Activated CD8-positive, alpha-beta T cell treated with anti-CD3 and anti-CD28 coated beads for 36 hours (primary cell): ENCODE measurements around the gene CTNNA3. TPM values are rescaled to one million over a fixed set of nuclear protein-coding genes. Genes with fewer than 3 reads are reported as not detected.

ENCODE experiments used
- microRNA-seq: library from miRNA; unstranded; fragments of <30 nt; microRNA quantifications from one replicate; pipeline ENCODE4 v1.2.0, GENCODE V29; 2022; ENCODE audit warnings: borderline microRNAs expressed, borderline replicate concordance
- total RNA-seq, 2 experiments: library from RNA; stranded (reverse); gene quantifications; one replicate each; pipeline ENCODE4 v1.2.3, GENCODE V29; 2021

Gene CTNNA3
- total RNA-seq, 2 experiments from 2014 or later: not detected

Small RNA genes within 50 kb of the gene (microRNA-seq; reads per million reads assigned to microRNA genes)
- not detected for gene MIR7151

Other genes with a start within 250 kb of the CTNNA3 start
- gene DNAJC12, start 142.0 kb upstream of the CTNNA3 start, total RNA-seq: 10 to 100 TPM; 29.1 to 32.5 TPM
- 10 to 100 TPM; 27.5 to 29.8 TPM for gene SIRT1, start 188.5 kb upstream of the CTNNA3 start, total RNA-seq